Thyroid gland (tissue), 4 donors: ENCODE results near the gene TAPBPL. TPM values are rescaled to one million over a fixed set of nuclear protein-coding genes. Genes with fewer than 3 reads are reported as not detected.
"Not testable (repeated sequence)": the region's sequence is repeated elsewhere in the genome, so short reads cannot be mapped to it uniquely, and the experiment has no call there.

Experiments used
- DNase-seq, 2 donors: peaks; one replicate each; pipeline ENCODE4 v3.0.0-alpha.2; 2019
- H3K27ac ChIP-seq, 3 donors: fragments of 200-600 bp; sonication (generic); 1 replicate in 2 of 3; 2 replicates in 1 of 3; pipeline ENCODE4 v1.5.1; 2016 to 2019; ENCODE audit warnings: mild to moderate bottlenecking in 1 of 3, moderate library complexity in 1 of 3
- H3K27me3 ChIP-seq: fragments of 200-600 bp; sonication (generic); one replicate; pipeline ENCODE4 v1.5.1; 2019
- H3K36me3 ChIP-seq, 2 donors: fragments of 200-600 bp; sonication (generic); one replicate each; pipeline ENCODE4 v1.5.1; 2016 to 2019
- H3K4me1 ChIP-seq, 2 donors: fragments of 200-600 bp; sonication (generic); one replicate each; pipeline ENCODE4 v1.5.1; 2017 to 2019
- H3K4me3 ChIP-seq, 3 donors: fragments of 200-600 bp; sonication (generic); replicated peaks in 1 of 3; 1 replicate in 2 of 3; 2 replicates in 1 of 3; pipeline ENCODE4 v1.5.1; 2016; ENCODE audit warnings: mild to moderate bottlenecking in 1 of 3
- H3K9me3 ChIP-seq: fragments of 200-600 bp; sonication (generic); one replicate; pipeline ENCODE4 v1.5.1; 2017
- POLR2A ChIP-seq, 2 donors: fragments of 450-650 bp; IDR thresholded peaks; one replicate each; pipeline ENCODE4 v1.6.1; 2017; ENCODE audit warnings: antibody characterized with exemption in 2 of 2, mild to moderate bottlenecking in 2 of 2, moderate library complexity in 1 of 2
- WGBS, 2 donors: methylation state at CpG; one replicate each; pipeline ENCODE4 v1.1.5; 2017; 5-methylcytosine and 5-hydroxymethylcytosine counted together
- intact Hi-C: fragments of 100-400 bp; cut with DNase I; formaldehyde crosslinking; loops from one replicate; pipeline ENCODE4 v1.15.1; 2023
- total RNA-seq, 4 donors: library from RNA; depleted of rRNA; stranded (reverse); fragments of >200 nt; gene quantifications; one replicate each; pipeline ENCODE4 v1.2.3, GENCODE V29; 2016
- TF ChIP-seq, protein P1 (sequence below), 6 experiments: fragments of 200-600 bp in 3 of 6; fragments of 450-650 bp in 3 of 6; sonication (generic) in 3 of 6; IDR thresholded peaks; one replicate each; pipeline ENCODE4 v1.5.1; 2016 to 2019; ENCODE audit warnings: antibody characterized with exemption in 6 of 6, mild to moderate bottlenecking in 2 of 6, inconsistent platforms in 1 of 6, moderate library complexity in 1 of 6

Gene TAPBPL
- total RNA-seq, 4 donors from 2014 or later = 29.3 to 70.1 (median 59.4) TPM

DNA sequence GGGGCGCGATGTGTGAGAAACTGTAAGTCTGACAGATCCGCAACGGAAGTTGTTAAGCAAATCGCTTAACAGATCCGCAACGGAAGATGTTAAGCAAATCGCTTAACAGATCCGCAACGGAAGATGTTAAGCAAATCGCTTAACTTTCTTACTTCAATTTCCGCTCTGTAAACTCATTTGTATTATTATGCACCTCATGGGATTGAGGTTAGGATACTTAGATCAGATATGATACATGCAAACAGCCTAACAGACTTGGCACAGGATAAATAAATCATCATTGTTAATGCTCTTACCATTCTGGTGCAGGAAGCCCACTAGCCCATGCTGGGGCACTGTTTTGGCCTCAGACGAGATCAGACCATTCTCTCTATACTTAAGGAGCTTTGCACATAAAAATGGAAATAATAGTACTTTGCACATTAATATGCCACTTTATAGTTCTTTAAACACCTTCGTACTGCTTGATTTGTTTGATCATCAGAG, 42.5 kb downstream of the TAPBPL start:
- H3K4me1 ChIP-seq = peaks cover 15 to 18% of the 10 kb centered on the region in 2 donors
- no peaks in the 10 kb centered on the region for H3K27me3 ChIP-seq
- no peak overlapping the region for H3K27ac ChIP-seq
- no peaks in the 10 kb centered on the region for H3K9me3 ChIP-seq
- peaks cover 0 to 6% of the 10 kb centered on the region in 2 donors for H3K36me3 ChIP-seq
- WGBS, 2 donors = 2% methylated on average over 14 of the region's 14 CpGs
- no peak for DNase-seq
- intact Hi-C loops = no loop called here
- H3K4me3 ChIP-seq = peak overlapping the region; percentile 47 to 86 (median 82)
- TF ChIP-seq, protein P1, sequence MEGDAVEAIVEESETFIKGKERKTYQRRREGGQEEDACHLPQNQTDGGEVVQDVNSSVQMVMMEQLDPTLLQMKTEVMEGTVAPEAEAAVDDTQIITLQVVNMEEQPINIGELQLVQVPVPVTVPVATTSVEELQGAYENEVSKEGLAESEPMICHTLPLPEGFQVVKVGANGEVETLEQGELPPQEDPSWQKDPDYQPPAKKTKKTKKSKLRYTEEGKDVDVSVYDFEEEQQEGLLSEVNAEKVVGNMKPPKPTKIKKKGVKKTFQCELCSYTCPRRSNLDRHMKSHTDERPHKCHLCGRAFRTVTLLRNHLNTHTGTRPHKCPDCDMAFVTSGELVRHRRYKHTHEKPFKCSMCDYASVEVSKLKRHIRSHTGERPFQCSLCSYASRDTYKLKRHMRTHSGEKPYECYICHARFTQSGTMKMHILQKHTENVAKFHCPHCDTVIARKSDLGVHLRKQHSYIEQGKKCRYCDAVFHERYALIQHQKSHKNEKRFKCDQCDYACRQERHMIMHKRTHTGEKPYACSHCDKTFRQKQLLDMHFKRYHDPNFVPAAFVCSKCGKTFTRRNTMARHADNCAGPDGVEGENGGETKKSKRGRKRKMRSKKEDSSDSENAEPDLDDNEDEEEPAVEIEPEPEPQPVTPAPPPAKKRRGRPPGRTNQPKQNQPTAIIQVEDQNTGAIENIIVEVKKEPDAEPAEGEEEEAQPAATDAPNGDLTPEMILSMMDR (IDR thresholded peaks at IDR 0.05) = no peak
- TF ChIP-seq POLR2A (IDR thresholded peaks at IDR 0.05) = no peak

DNA sequence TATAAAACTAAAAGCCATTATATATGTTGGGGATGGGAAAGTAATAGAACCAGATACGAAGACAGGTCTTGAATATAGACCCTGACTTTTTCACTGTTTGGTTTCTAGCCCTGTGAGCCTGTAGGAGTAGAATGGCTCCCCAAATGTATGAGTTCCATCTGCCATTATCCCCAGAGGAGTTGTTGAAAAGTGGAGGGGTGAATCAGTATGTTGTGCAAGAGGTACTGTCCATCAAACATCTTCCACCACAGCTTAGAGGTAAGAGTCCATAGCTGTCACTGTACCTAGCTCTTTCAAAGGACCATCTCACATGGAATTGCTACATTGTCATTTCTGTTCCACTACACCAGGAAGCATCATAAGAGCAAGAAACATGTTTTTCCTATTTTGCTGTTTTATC, 43.1 kb downstream of the TAPBPL start:
- Histone ChIP-seq H3K36me3 (peaks cover 0 to 6% of the 10 kb centered on the region in 2 donors), H3K27me3 (no peaks in the 10 kb centered on the region), H3K4me1 (peaks cover 15 to 18% of the 10 kb centered on the region in 2 donors), H3K4me3 (no peak overlapping the region), H3K9me3 (no peaks in the 10 kb centered on the region), H3K27ac (no peak overlapping the region)
- WGBS, 2 donors = 66 to 71% methylated on average over 1 of the region's 1 CpG
- intact Hi-C loops = no loop called here
- TF ChIP-seq, protein P1 (IDR thresholded peaks at IDR 0.05) = no peak
- no peak for TF ChIP-seq POLR2A (IDR thresholded peaks at IDR 0.05)
- no peak for DNase-seq

DNA sequence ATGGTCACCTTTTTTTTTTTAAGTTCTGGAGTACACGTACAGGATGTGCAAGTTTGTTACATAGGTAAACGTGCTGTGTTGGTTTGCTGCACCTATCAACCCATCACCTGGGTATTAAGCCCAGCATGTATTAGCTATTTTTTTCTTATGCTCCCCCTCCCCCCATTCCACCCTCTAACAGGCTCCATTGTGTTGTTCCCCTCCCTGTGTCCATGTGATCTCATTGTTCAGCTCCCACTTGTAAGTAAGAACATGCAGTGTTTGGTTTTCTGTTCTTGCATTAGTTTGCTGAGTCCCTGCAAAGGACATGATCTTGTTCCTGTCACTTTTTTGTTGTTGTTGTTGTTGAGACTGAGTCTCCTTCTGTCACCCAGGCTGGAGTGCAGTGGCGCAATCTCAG, 45.4 kb downstream of the TAPBPL start:
- not testable (repeated sequence) for H3K27ac ChIP-seq

DNA sequence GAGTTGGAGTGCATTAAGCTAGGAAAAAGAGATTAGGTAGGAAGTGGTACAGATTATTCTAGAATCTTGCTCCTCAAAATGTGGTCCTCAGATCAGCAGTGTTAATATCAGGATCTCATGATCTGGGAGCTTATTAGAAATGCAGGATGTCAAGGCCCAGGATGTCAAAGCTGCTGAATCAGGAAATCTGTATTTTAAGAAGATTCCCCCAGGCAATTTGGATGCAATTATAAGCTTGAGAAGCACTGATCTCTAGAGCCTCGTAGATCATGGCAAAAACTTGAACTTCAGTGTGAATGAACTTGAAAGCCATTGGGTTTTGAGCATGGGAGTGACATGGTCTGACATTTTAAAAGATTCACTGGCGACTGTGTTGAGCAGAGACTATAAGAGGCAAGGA, 48.6 kb downstream of the TAPBPL start:
- Histone ChIP-seq H3K9me3 (no peaks in the 10 kb centered on the region), H3K27me3 (no peaks in the 10 kb centered on the region), H3K4me3 (no peak overlapping the region), H3K36me3 (peaks cover 0 to 6% of the 10 kb centered on the region in 2 donors), H3K4me1 (no peaks in the 10 kb centered on the region), H3K27ac (no peak overlapping the region)
- no peak for DNase-seq
- TF ChIP-seq, protein P1 (IDR thresholded peaks at IDR 0.05) = no peak
- intact Hi-C loops = no loop called here
- 93 to 96% methylated on average over 2 of the region's 2 CpGs for WGBS, 2 donors

More for the DNA sequence above, 45.4 kb downstream of the TAPBPL start:
- H3K4me3 ChIP-seq, DNase-seq, H3K9me3 ChIP-seq, intact Hi-C loops, H3K27me3 ChIP-seq, H3K36me3 ChIP-seq: not testable (repeated sequence)
- WGBS, 2 donors = 75 to 88% methylated on average over 3 of the region's 3 CpGs
- H3K4me1 ChIP-seq = peaks cover 14% of the 10 kb centered on the region in 2 donors

DNA sequence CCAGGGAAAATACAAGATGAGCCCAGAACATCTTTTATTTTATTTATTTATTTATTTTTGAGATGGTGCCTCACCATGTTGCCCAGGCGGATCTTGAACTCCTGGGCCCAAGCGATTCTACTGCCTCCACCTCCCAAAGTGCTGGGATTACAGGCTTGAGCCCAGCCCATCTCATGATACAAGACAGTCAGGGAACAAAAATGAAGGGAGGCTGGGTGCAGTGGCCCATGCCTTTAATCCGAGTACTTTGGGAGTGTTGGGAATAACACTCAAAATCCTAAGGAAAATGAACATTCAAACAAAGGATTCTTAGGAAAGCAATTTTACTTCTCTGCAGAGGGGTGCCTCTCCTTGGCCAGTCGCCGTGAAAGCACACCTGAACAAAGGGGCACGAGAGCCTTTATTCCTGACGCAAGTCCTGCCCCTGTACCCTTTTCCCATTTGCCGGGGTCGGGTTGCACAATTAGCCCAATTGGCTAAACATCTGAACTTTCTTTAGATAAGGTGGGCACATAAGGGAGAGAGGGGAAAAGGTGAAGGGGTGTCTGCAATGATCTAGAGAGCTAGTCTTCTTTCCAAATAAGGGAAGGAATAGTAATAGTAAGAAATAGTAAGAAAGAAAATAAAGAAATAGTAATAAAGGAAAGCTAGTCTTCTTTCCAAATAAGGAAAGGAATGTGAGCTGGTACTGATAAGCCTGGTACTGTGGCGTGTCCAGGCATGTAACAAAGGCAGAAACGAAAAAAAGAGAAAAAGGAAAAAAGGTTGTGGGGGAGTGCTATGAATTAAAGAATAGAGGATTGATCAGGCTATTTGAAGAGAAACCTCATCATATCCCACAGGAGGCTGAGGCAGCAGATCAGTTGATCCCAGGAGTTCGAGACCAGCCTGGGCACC, 55.5 kb downstream of the TAPBPL start:
- Histone ChIP-seq H3K36me3 (peaks cover 7 to 11% of the 10 kb centered on the region in 2 donors), H3K4me1 (no peaks in the 10 kb centered on the region), H3K9me3 (no peaks in the 10 kb centered on the region), H3K27me3 (no peaks in the 10 kb centered on the region), H3K4me3 (no peak overlapping the region), H3K27ac (no peak overlapping the region)
- WGBS, 2 donors = 87 to 88% methylated on average over 12 of the region's 12 CpGs
- no peak for DNase-seq
- TF ChIP-seq POLR2A (IDR thresholded peaks at IDR 0.05) = no peak
- TF ChIP-seq, protein P1 (IDR thresholded peaks at IDR 0.05) = no peak
- intact Hi-C loops = no loop called here
